ENCODE measurements around the gene GMDS.

The GMDS gene

DNA sequence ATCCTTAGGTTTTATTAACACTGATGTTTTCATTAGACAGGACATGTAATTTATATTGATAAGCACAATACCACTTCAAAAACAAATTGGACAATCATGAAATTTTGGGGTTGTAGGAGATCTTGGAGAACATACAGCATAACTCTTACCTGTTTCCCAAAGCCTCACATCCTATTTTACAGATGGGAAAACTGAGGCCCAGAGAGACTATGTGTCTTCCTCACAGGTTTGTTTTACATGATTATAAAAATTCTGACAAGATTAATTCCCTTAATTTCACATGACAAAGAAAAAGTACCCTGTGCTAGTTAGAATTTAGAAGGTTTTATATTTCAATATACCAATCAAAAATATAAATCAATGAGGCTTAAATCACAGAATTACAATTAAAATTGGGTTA lies 145.5 kb downstream of the GMDS start:
- no peak for DNase-seq (ENCODE audit: low read depth)

- DNase-seq (ENCODE audit: low read depth) = no peak
Observed at GRCh38 chr6:2097464-2097863, 147.9 kb downstream of the GMDS start.

DNA sequence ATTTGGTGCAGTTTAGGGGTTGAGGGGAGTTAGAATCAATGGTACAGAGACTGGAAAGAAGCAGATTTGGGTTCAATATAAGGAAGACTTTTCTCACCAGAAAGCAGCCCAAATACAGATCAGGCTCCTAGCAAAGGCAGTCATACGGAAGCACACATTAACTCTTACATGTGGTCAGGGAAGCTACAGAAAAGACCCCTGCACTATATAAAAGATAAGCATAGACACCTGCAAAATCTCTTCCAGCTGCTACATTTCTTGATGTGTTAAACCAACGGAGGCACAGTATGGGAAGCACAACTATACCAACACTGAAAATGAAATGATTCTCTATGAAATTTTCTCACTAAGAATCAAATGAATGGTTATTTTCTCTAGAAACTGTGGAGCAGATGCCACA lies 150.8 kb downstream of the GMDS start:
- DNase-seq (ENCODE audit: low read depth) = no peak

- DNase-seq (ENCODE audit: low read depth) = no peak
Observed at GRCh38 chr6:2086326-2086965, 159.0 kb downstream of the GMDS start.

DNA sequence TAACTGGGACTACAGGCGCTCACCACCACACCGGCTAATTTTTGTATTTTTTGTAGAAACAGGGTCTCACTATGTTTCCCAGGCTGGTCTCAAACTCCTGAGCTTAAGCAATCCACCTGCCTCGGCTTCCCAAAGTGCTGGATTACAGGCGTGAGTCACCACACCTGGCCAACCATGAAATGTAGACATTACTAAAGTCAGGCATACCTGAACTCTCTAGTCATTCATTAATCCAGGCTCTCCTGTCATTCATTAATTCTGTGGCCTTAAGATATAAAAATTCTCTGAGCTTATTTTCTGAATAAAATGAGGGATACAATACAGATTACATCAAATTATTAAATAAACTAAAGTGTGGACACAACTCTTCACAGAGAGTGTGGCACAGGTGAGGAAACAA lies 159.7 kb downstream of the GMDS start:
- no peak for DNase-seq (ENCODE audit: low read depth)

GRCh38 chr6:2081155-2082138 lies 164.0 kb downstream of the GMDS start:
- DNase-seq (ENCODE audit: low read depth) = no peak

GRCh38 chr6:2078888-2079287 lies 166.5 kb downstream of the GMDS start:
- DNase-seq (ENCODE audit: low read depth) = no peak

- DNase-seq (ENCODE audit: low read depth) = no peak
Observed at GRCh38 chr6:2077826-2078225, 167.6 kb downstream of the GMDS start.

GRCh38 chr6:2073476-2073875 lies 171.9 kb downstream of the GMDS start:
- no peak for DNase-seq (ENCODE audit: low read depth)

GRCh38 chr6:2072453-2072852 lies 173.0 kb downstream of the GMDS start:
- no peak for DNase-seq (ENCODE audit: low read depth)

DNA sequence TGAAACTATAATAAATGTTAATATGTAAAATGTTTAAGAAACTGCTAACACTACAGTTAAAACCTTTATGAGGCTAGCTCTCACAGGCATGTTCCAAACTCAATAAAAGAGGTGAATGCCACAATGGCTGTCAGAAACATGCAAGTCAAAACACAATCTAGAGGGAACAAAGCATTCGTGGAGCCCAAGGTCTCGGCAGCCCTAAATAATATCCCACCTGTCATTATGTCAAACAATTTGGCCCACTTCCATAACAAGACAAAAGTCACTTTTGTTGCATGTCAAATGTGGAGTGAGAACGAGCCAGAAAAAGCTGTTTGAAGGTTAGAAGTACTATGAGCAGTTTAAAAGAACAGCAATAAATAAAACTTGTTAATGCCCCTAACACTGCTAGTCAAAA lies 181.9 kb downstream of the GMDS start:
- DNase-seq (ENCODE audit: low read depth) = no peak

- no peak for DNase-seq (ENCODE audit: low read depth)
Observed at GRCh38 chr6:2061880-2062279, 183.5 kb downstream of the GMDS start.

DNA sequence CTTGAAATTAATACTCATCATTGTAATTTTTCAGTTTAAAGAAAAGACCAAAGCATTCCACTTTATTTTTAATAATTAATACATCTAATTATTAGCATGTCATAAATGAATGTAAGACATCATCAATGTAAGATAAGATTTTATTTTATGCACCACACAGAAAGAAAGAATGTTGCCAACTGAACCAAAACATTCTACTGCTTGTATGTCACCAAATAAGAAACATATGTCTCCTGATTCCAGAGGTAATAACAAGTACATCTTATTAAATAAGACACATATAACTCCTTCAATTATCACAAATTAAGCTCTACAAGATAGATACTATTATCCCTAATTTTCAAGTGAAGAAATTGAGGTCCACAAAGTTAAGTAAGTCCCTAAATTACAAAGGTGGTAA lies 189.5 kb downstream of the GMDS start:
- no peak for DNase-seq (ENCODE audit: low read depth)

- no peak for DNase-seq (ENCODE audit: low read depth)
Observed at GRCh38 chr6:2055143-2055542, 190.3 kb downstream of the GMDS start.

DNA sequence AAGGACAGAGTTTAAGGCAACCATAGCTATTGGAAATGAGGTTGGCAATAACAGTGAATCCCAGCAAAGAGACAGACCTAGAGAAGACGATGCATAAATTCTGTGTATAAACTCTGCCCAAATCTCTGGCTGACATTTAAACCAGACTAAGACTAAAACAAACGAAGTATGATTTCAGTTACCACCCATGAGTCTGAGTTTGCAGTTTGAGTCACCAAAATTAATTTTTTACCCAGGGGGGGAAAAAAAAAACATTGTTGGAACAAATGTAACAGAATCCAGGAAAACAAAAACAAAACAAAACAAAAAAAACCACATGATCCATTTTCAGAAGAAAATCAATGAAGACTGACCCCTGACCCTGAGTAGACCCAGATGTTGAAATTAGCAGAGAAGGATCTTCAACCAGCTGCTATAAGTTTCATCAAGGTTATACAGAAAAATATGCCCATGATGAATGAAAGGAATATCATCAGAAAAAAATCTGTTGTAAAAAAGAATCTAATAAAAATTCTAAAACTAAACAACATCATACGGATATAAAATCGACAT lies 190.8 kb downstream of the GMDS start:
- no peak for DNase-seq (ENCODE audit: low read depth)

DNA sequence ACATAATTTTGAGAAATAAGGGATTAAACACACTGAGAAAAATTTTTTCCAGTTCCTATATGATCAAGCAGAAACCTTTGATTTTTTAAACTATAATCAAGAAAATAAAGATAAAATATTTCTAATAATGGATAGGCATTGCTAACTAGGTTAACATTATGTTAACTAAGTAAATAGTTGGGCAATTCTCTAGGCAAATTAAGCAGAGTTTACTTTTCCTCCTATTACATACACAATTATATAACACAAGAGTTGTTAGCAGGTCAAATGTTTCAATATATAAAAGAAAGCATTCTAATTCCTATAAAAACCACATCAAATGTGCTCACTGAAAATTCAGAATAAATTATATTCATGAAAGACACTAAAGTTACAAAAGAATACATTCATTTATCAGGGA lies 191.7 kb downstream of the GMDS start:
- DNase-seq (ENCODE audit: low read depth) = no peak

DNA sequence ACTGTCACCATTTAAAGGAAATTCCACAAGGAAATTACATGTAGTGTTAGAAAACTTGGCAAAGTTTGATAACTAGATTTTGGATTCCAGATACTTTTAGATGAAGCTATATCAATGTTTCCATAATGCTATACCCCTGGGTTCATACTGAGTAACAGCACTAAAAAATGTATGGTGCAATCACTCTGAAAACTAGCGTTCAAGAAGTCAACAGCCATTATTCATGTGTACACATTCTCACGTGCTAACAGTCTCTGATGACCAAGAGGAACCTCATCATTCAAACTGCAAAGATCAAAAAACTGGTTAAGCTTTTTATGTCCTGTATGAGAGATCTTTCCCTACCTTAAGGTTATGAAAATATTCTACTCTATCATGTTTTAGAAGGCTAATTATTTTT lies 197.6 kb downstream of the GMDS start:
- DNase-seq (ENCODE audit: low read depth) = no peak

DNA sequence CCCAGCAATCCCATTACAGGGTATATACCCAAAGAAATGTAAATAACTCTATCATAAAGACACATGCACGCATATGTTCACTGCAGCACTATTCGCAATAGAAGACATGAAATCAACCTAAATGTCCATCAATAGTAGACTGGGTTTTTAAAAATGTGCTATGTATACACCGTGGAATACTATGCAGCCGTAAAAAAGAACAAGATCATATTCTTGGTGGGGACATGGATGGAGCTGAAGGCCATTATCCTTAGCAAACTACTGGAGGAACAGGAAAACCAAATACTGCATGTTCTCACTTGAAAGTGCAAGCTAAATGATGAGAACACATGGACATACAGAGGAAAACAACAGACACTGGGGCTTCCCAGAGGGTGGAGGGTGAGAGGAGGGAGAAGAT lies 201.2 kb downstream of the GMDS start:
- DNase-seq (ENCODE audit: low read depth) = no peak

GRCh38 chr6:2042956-2043648 lies 202.3 kb downstream of the GMDS start:
- no peak for DNase-seq (ENCODE audit: low read depth)

- DNase-seq (ENCODE audit: low read depth) = no peak
Observed at GRCh38 chr6:2038092-2038491, 207.3 kb downstream of the GMDS start.

- DNase-seq (ENCODE audit: low read depth) = no peak
Observed at GRCh38 chr6:2037237-2037926, 208.0 kb downstream of the GMDS start.

DNA sequence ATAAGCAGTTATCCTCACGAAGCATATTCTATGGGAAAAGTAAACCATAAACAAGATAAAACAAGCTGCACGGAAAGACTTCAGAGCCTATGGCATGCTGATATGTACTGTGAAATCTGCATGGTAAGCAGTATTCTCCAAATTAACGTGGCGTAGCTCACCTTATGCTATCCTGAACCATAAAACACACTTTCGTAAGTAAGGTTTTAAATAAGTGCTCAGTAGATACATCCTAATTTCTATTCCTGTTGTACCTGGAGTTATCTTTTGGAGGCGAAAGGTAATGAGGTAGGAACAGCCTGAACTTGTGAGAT lies 208.7 kb downstream of the GMDS start:
- no peak for DNase-seq (ENCODE audit: low read depth)
